GM19438 (cell line): ENCODE measurements around the gene NPSR1.
"Not testable (repeated sequence)": the region's sequence is repeated elsewhere in the genome, so short reads cannot be mapped to it uniquely, and the experiment has no call there.

Experiments used
- ATAC-seq: cut with Tn5 transposase; IDR thresholded peaks from one replicate; pipeline ENCODE4 v1.9.1; 2021; ENCODE audit warnings: low read depth; ENCODE audit not compliant: unreplicated experiment

Gene NPSR1

GRCh38 chr7:34657632-34658268, at the start of gene NPSR1:
NPSR1 (plus strand) TSS chr7:34658218; CDS start chr7:34658413, 195 bp downstream.
- ATAC-seq = no peak

DNA sequence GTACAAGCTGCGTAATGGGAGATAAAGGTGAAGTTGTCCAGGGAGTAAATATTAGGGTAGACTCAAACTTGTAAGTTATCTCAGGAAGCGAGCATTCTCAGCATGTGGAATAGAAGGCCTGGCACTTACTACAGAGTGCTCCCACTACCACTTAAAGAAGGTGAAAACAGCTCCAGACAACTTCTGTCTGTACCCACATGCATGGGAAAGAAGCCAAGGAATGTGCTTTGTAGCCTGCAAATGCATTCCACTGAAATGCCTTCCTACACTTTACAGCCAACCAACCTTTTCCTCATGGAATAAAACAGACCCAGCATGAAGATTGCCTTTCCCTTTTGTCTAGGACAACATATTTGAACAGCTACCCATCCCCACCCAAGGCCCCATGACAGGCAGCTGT, 45.4 kb upstream of the NPSR1 start:
- ATAC-seq = no peak

- ATAC-seq = no peak
Measured at GRCh38 chr7:34620425-34620824, 37.6 kb upstream of the NPSR1 start.

DNA sequence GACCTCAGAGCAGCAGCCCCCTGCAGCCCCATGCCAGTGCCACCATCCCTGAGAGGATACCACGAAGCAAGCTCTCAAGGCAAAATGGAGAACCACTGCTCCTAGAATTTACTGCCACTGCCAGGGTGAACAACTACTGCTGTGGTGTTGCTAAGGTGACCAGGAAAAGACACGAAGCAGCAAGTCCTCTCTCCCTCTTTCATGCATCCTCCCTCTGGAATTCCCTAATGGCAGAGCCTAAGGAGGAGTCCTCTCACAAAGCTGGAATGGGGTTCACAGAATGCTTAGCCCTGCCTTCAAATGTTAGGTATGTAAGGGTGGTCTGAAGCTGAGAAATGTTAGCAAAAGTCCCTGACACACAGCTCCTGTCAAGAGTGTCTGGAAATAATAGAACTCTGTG, 35.8 kb upstream of the NPSR1 start:
- no peak for ATAC-seq

GRCh38 chr7:34622771-34623250, 35.2 kb upstream of the NPSR1 start:
- no peak for ATAC-seq

GRCh38 chr7:34628618-34629017, 29.4 kb upstream of the NPSR1 start:
- not testable (repeated sequence) for ATAC-seq

- no peak for ATAC-seq
Measured at GRCh38 chr7:34652809-34653208, 5.2 kb upstream of the NPSR1 start.

DNA sequence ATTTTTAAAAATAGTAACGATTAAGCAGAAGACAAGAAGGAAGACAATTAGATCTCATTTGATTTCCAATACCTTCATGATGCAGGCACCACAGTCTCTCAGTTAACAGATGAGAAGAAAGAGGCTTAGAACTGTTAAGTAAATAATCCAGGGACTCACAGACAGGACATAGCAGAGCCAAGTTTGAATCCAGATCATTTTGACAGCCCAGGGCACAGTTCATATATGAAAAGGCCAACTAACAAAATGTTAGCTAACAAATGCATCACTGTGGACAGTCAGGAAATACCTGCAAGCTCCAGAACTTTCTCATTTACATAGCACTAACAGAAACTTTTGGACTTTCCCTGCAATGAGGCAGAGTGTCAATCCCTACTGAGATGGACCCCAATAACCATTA, 4.2 kb upstream of the NPSR1 start:
- no peak for ATAC-seq

DNA sequence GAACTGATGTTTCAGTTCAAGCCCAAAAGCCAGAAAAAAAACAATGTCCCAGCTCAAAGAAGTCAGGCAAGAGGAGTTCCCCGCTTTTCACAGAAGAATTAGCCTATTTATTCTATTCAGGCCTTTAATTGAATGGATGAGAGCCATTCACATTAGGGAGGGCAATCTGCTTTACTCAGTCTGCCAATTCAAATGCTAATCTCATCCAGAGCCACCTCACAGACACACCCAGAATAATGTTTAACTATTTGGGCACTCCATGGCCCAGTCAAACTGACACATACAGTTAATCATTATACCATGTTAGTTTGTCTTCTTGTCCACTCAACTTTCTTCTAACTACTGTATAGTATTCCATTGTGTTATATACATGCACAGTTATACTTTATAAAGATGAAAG, 2.6 kb upstream of the NPSR1 start:
- no peak for ATAC-seq

- no peak for ATAC-seq
Measured at GRCh38 chr7:34656041-34656440, 2.0 kb upstream of the NPSR1 start.

DNA sequence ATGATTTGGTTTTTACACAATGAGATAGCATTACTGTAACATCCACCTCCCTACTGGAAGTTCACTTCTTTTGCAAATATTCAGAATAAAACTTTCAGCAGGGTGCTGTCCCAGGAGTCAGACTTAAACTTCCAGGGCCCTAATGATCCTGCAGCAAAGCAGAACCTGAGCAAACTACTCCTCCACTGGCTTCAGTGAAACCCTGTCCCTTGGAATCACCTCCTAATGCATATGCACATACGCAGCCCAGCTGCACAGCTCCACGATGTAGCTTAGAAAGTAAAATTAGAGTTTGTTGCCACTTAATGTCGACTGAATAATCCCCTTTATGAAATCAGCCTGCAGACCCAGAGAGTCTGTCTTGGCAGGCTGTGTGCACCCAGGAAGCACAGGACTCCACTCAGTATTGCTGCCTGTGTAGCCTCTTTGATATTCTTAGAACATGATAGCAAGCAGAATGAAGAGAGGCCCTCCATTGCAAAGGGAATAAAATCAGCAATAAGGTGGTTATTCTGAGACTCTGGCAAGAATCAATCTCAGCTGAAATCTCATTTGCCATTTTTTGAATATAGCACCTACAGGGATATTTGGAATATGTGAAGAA, 1.6 kb downstream of the NPSR1 start:
- no peak for ATAC-seq

DNA sequence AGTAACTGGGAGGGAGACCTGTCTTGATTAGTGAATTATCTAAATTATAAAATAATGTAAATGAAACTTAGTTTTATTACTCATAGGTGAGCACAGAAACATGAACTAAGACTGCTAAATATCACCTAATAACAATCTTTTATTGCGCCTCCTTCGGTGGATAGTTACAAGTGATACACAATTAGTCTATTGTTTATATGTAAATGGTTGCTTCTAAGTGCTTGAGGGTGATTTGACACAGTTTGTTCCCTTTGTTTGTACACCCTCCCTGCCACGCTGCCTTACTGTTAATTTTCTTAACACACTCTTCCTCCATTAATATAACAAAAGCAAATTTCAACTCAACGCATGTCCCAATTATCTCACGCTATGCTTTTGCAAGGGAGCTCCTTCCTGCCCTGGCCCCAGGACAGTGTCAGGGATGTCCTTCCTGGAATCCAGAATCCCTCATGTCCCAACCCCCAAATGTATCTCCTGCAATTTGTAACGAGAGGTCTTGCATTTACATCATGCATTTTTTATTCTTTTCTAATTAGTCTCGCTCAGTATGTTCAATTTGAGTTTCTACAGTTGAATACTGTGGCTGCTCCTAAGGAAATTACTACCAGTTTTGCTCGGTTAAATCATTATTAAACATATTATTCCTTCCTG, 4.2 kb downstream of the NPSR1 start:
- no peak for ATAC-seq

GRCh38 chr7:34664755-34665154, 6.7 kb downstream of the NPSR1 start:
- ATAC-seq = no peak

GRCh38 chr7:34672430-34672829, 14.4 kb downstream of the NPSR1 start:
- no peak for ATAC-seq

DNA sequence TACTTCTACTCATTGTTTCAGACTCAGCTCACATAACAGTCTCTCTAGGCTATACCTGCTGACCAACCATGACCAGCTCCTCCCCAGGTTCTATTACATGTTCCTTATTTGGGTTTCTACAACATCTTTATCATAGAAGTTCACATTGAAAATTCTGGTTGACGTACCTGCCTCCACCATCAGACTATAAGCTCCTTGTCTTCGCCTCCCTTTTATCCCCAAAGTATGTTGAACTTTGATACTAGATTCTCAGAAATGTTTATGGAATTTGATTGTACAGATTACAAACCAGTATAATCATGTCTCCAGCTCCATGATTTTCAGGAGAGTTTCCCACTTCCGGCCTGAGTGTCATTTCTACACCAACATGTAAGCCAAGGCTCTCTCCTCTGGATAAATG, 15.0 kb downstream of the NPSR1 start:
- no peak for ATAC-seq

- peak; percentile 89 for ATAC-seq
Measured at GRCh38 chr7:34675749-34676374, 17.8 kb downstream of the NPSR1 start.

DNA sequence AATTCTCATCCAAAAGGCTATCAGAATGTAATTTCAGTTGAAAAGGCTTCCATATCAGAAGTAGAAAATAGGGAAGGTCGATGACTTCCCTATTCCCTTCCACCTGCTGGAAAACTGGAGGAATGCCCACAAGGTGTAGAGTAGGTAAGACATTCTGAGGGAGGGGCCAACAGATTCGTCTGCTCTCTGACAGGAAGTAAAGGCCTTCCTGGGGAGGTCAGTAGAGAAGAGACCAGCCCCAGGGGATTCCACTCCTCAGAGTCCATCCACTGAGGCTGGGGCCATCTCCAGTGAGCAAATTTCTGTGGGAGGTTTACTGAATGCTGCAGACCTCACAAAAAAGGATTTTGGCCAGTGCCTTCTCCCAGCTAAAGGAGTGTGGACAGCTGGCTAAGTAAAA, 19.5 kb downstream of the NPSR1 start:
- no peak for ATAC-seq

- no peak for ATAC-seq
Measured at GRCh38 chr7:34687529-34687928, 29.5 kb downstream of the NPSR1 start.

- ATAC-seq = no peak
Measured at GRCh38 chr7:34696415-34696814, 38.4 kb downstream of the NPSR1 start.

- ATAC-seq = no peak
Measured at GRCh38 chr7:34709771-34710170, 51.8 kb downstream of the NPSR1 start.

DNA sequence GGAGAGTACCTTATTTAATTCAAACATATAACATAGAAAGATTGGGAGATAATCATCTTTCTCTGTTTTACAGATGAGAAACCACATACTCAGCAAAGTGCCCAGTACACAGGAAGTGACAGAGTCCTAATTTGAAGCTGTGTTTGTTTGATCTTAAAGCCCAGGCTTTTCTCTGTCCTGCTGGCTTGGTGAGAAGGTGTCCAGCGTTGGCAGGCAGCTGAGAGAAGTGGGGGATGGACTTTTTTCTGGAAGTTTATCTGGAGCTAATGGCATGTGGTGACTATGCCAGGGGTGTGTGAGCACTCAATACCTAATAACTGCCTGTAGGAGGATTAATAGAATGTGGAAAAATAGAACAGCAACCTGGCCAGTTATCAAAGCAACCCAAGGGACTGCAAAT, 60.8 kb downstream of the NPSR1 start:
- ATAC-seq = peak; percentile 69
